ENCODE measurements around the gene KIFAP3. TPM values are rescaled to one million over a fixed set of nuclear protein-coding genes. Genes with fewer than 3 reads are reported as not detected.

The KIFAP3 gene
- total and polyA plus RNA-seq, 12 donors, result 16.5 to 84.0 (median 54.0) TPM

DNA sequence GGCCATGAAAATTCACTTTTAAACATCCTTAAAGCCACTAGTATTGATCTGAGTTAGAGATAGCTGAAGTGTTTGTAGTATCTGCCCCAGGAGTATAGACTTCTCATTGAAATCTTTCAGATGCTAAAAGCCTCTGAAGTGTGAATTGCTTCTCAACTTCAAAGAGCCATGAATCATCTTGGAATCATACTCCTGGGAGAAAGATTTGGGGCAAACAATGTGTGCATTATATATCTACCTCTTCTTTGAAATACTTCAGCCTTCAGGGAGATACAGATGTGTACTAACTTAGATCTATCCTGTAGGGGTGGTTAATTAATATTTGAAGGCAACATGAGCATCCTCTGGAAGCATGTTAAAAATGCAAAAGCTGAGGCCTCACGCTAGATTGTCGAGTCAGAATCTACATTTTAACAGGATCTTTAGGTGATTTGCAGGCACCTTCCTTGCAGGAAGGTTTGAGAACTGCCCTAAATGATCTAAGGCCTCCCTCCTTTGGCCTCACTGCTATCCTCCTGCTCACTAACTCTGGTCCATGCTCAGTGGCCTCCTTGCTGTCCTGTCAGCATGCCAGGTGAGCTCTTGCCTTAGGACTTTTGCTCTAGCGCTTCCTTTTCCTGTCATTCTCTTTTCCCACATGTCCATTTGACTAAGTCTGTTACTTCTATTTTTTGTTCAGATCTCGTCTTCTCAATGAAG lies 174.8 kb downstream of the KIFAP3 start:
- intact Hi-C loops (cut with DNase I), result loop anchor here in 1 of 10 donors (10.0 kb wide), 1 partner anchor 175 kb away; the partner anchor contains the start of gene KIFAP3
- H3K4me1 ChIP-seq, result peaks cover 0 to 2% (median under 1%) of the 10 kb centered on the region in 9 donors
- H3K9me3 ChIP-seq, result no peaks in the 10 kb centered on the region
- no peak for DNase-seq
- 60 to 66% methylated on average over 4 of the region's 4 CpGs for WGBS, 2 donors
- H3K27me3 ChIP-seq, result peaks cover 0 to 49% (median 7%) of the 10 kb centered on the region in 7 donors
- H3K27ac ChIP-seq, result no peak overlapping the region
- no peak overlapping the region for H3K4me3 ChIP-seq
- no peak for ATAC-seq
- TF ChIP-seq, protein P1, sequence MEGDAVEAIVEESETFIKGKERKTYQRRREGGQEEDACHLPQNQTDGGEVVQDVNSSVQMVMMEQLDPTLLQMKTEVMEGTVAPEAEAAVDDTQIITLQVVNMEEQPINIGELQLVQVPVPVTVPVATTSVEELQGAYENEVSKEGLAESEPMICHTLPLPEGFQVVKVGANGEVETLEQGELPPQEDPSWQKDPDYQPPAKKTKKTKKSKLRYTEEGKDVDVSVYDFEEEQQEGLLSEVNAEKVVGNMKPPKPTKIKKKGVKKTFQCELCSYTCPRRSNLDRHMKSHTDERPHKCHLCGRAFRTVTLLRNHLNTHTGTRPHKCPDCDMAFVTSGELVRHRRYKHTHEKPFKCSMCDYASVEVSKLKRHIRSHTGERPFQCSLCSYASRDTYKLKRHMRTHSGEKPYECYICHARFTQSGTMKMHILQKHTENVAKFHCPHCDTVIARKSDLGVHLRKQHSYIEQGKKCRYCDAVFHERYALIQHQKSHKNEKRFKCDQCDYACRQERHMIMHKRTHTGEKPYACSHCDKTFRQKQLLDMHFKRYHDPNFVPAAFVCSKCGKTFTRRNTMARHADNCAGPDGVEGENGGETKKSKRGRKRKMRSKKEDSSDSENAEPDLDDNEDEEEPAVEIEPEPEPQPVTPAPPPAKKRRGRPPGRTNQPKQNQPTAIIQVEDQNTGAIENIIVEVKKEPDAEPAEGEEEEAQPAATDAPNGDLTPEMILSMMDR (IDR thresholded peaks at IDR 0.05), result no peak
- no peaks in the 10 kb centered on the region for H3K36me3 ChIP-seq

DNA sequence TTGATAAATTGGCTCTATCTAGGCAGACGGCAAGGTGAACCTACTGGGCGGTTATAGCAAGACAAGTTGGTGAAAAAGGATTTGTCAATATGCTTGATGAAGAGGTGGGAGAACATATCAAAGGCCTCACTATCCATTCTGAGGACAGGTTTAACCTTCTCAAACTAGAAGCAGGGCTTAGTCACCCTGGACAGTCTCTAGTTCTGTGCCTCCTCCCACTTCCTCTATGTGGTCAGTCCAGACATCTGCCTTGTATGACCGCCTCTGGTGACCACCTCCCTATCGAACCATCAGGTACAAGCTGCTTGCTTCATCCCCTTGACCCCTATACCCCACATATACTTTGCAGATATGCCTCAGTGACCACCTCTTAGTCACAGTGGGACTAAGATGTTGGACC lies 178.5 kb downstream of the KIFAP3 start:
- 85 to 87% methylated on average over 4 of the region's 4 CpGs for WGBS, 2 donors

DNA sequence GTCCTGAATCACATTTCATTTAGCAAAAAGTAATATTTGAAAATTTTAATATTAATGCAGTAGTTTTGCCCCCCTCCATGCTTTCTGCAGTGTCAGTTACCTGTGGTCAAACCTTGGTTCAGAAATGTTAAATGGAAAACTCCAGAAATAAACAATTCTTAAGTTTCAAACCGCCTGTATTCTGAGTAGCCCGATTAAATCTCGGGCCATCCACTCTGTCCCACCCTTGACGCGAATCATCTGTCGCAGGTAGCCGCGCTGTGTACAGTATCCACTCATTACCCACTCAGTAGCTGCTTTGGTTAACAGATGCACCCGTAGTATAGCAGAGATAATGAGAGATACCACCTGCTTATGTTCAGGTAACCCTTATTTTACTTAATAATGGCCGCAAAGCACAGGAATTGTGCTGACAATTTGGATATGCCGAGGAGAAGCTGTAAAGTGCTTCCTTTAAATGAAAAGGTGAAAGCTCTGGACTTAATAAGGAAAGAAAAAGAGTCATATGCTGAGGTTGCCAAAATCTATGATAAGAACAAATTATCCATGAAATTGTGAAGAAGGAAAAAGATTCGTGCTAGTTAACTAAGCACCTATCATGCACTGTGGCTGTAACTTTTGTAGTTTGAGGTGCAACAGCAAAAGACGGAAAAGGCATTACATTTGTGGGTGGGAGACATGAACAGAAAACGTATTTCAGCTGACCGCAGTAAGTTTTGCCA lies 179.9 kb downstream of the KIFAP3 start:
- no peaks in the 10 kb centered on the region for H3K36me3 ChIP-seq
- no peak for DNase-seq
- H3K4me1 ChIP-seq, result peaks cover 0 to 29% (median 26%) of the 10 kb centered on the region in 9 donors
- no peak for ATAC-seq
- 36 to 37% methylated on average over 15 of the region's 15 CpGs for WGBS, 2 donors
- peak overlapping the region; percentile 86 to 99 (median 97) for H3K27ac ChIP-seq
- H3K27me3 ChIP-seq, result peaks cover 0 to 16% (median 0%) of the 10 kb centered on the region in 7 donors
- intact Hi-C loops (cut with DNase I), result loop anchor here in 2 of 10 donors (5.0 to 10.0 kb wide), 2 partner anchors 102 to 180 kb away; partner anchors contain the start of genes KIFAP3 (in 1 of the 2) and METTL18 (in 1 of the 2)
- no peaks in the 10 kb centered on the region for H3K9me3 ChIP-seq
- TF ChIP-seq, protein P1 (IDR thresholded peaks at IDR 0.05), result no peak
- H3K4me3 ChIP-seq, result peak overlapping the region; percentile 12 to 99 (median 96)

More for the DNA sequence above, 178.5 kb downstream of the KIFAP3 start:
- H3K27ac ChIP-seq, result no peak overlapping the region
- no peak for ATAC-seq
- H3K36me3 ChIP-seq, result no peaks in the 10 kb centered on the region
- TF ChIP-seq, protein P1 (IDR thresholded peaks at IDR 0.05), result no peak
- DNase-seq, result no peak
- no peaks in the 10 kb centered on the region for H3K9me3 ChIP-seq
- intact Hi-C loops (cut with DNase I), result loop anchor here in 1 of 10 donors (10.0 kb wide), 1 partner anchor 179 kb away; the partner anchor contains the start of gene KIFAP3
- peaks cover 0 to 30% (median 3%) of the 10 kb centered on the region in 7 donors for H3K27me3 ChIP-seq
- H3K4me3 ChIP-seq, result no peak overlapping the region
- peaks cover 0 to 24% (median 21%) of the 10 kb centered on the region in 9 donors for H3K4me1 ChIP-seq
